Fibroblast of skin of back (primary cell): ENCODE results near the gene AHNAK.
"Not testable (repeated sequence)": the region's sequence is repeated elsewhere in the genome, so short reads cannot be mapped to it uniquely, and the experiment has no call there.

Experiments used
- DNase-seq: peaks from one replicate; pipeline ENCODE4 v3.0.0-alpha.2; 2013

Gene AHNAK

GRCh38 chr11:62459080-62459479, 87.5 kb downstream of the AHNAK start:
- no peak for DNase-seq

- DNase-seq, result no peak
Observed at GRCh38 chr11:62458212-62459002, 88.2 kb downstream of the AHNAK start.

GRCh38 chr11:62457478-62457877, 89.1 kb downstream of the AHNAK start:
- DNase-seq, result no peak

- no peak for DNase-seq
Observed at GRCh38 chr11:62456630-62457029, 90.0 kb downstream of the AHNAK start.

GRCh38 chr11:62452839-62453468, 93.7 kb downstream of the AHNAK start:
- DNase-seq, result no peak

- DNase-seq, result no peak
Observed at GRCh38 chr11:62452261-62452660, 94.3 kb downstream of the AHNAK start.

GRCh38 chr11:62451241-62451621, 95.4 kb downstream of the AHNAK start:
- no peak for DNase-seq

- no peak for DNase-seq
Observed at GRCh38 chr11:62450543-62451240, 95.9 kb downstream of the AHNAK start.

GRCh38 chr11:62449912-62450311, 96.7 kb downstream of the AHNAK start:
- not testable (repeated sequence) for DNase-seq

- DNase-seq, result no peak
Observed at GRCh38 chr11:62449451-62449851, 97.2 kb downstream of the AHNAK start.

- no peak for DNase-seq
Observed at GRCh38 chr11:62446091-62446490, 100.5 kb downstream of the AHNAK start.

- DNase-seq, result peak; percentile 39
Observed at GRCh38 chr11:62445314-62445740, 101.3 kb downstream of the AHNAK start.

GRCh38 chr11:62444835-62445234, 101.8 kb downstream of the AHNAK start:
- DNase-seq, result no peak

GRCh38 chr11:62444236-62444833, 102.3 kb downstream of the AHNAK start:
- DNase-seq, result peak; percentile 88

- peak; percentile 68 for DNase-seq
Observed at GRCh38 chr11:62443390-62444235, 103.0 kb downstream of the AHNAK start.

GRCh38 chr11:62439785-62440602, 106.6 kb downstream of the AHNAK start:
- DNase-seq, result peak; percentile 77

GRCh38 chr11:62438641-62439040, 108.0 kb downstream of the AHNAK start:
- no peak for DNase-seq

GRCh38 chr11:62437616-62438015, 109.0 kb downstream of the AHNAK start:
- no peak for DNase-seq

- DNase-seq, result no peak
Observed at GRCh38 chr11:62435846-62436660, 110.6 kb downstream of the AHNAK start.

- no peak for DNase-seq
Observed at GRCh38 chr11:62433904-62434276, 112.7 kb downstream of the AHNAK start.
